ENCODE measurements around the gene SLC46A2. TPM values are rescaled to one million over a fixed set of nuclear protein-coding genes. Genes with fewer than 3 reads are reported as not detected.

Gene SLC46A2
- total and polyA plus RNA-seq, 11 donors, result 0.08 to 0.45 (median 0.18) TPM; not detected in 7

GRCh38 chr9:112873773-112874405 lies 16.8 kb downstream of the SLC46A2 start:
- ATAC-seq, result no peak
- no peak for DNase-seq
- no peak overlapping the region for H3K4me3 ChIP-seq
- H3K9me3 ChIP-seq, result no peaks in the 10 kb centered on the region
- no peaks in the 10 kb centered on the region for H3K27me3 ChIP-seq
- intact Hi-C loops (cut with DNase I), result no loop called here
- 93 to 97% (median 95%) methylated on average over 4 of the region's 4 CpGs for WGBS, 4 donors
- TF ChIP-seq POLR2A (IDR thresholded peaks at IDR 0.05), result no peak
- no peak for TF ChIP-seq CTCF (IDR thresholded peaks at IDR 0.05)
- H3K36me3 ChIP-seq, result peaks cover 0 to 32% (median 11%) of the 10 kb centered on the region in 9 donors
- no peaks in the 10 kb centered on the region for H3K4me1 ChIP-seq
- H3K27ac ChIP-seq, result no peak overlapping the region

GRCh38 chr9:112872019-112872418 lies 18.7 kb downstream of the SLC46A2 start:
- TF ChIP-seq POLR2A (IDR thresholded peaks at IDR 0.05) (no peak), CTCF (IDR thresholded peaks at IDR 0.05) (no peak)
- no peaks in the 10 kb centered on the region for H3K27me3 ChIP-seq
- intact Hi-C loops (cut with DNase I), result no loop called here
- DNase-seq, result no peak
- H3K9me3 ChIP-seq, result no peaks in the 10 kb centered on the region
- ATAC-seq, result no peak
- 60 to 80% (median 68%) methylated on average over 4 of the region's 4 CpGs for WGBS, 4 donors
- H3K4me3 ChIP-seq, result no peak overlapping the region
- H3K27ac ChIP-seq, result no peak overlapping the region
- H3K36me3 ChIP-seq, result peaks cover 0 to 36% (median 13%) of the 10 kb centered on the region in 9 donors
- H3K4me1 ChIP-seq, result no peaks in the 10 kb centered on the region

- no peak overlapping the region for H3K4me3 ChIP-seq
- WGBS, 4 donors, result 89 to 93% (median 92%) methylated on average over 6 of the region's 6 CpGs
- H3K9me3 ChIP-seq, result no peaks in the 10 kb centered on the region
- intact Hi-C loops (cut with DNase I), result no loop called here
- no peaks in the 10 kb centered on the region for H3K27me3 ChIP-seq
- no peak for TF ChIP-seq CTCF (IDR thresholded peaks at IDR 0.05)
- TF ChIP-seq POLR2A (IDR thresholded peaks at IDR 0.05), result no peak
- no peak overlapping the region for H3K27ac ChIP-seq
- DNase-seq, result no peak
- no peaks in the 10 kb centered on the region for H3K4me1 ChIP-seq
- no peak for ATAC-seq
- peaks cover 0 to 33% (median 13%) of the 10 kb centered on the region in 9 donors for H3K36me3 ChIP-seq
These were observed 20.1 kb downstream of the SLC46A2 start for GRCh38 chr9:112870556-112870955.

- H3K27me3 ChIP-seq, result no peaks in the 10 kb centered on the region
- no peak overlapping the region for H3K27ac ChIP-seq
- ATAC-seq (no peak), DNase-seq (no peak)
- H3K36me3 ChIP-seq, result peaks cover 0 to 30% (median 11%) of the 10 kb centered on the region in 9 donors
- H3K9me3 ChIP-seq, result no peaks in the 10 kb centered on the region
- no peaks in the 10 kb centered on the region for H3K4me1 ChIP-seq
- WGBS, 4 donors, result 93 to 97% (median 95%) methylated on average over 5 of the region's 5 CpGs
- no peak for TF ChIP-seq CTCF (IDR thresholded peaks at IDR 0.05)
- no peak for TF ChIP-seq POLR2A (IDR thresholded peaks at IDR 0.05)
- intact Hi-C loops (cut with DNase I), result no loop called here
- no peak overlapping the region for H3K4me3 ChIP-seq
These were observed 20.8 kb downstream of the SLC46A2 start for GRCh38 chr9:112869917-112870316.

Measured in heart left ventricle (tissue), 16 donors.